Calu3 (cell line): Measurements from ENCODE around the gene RIPOR3. TPM values are rescaled to one million over a fixed set of nuclear protein-coding genes. Genes with fewer than 3 reads are reported as not detected.
"Not testable (repeated sequence)": the region's sequence is repeated elsewhere in the genome, so short reads cannot be mapped to it uniquely, and the experiment has no call there.

Experiments used
- BruUV-seq: library from RNA; stranded (reverse); fragments of 400-500 nt; replicated peaks from 2 replicates; lab custom pipeline; 2021; lab: Mats Ljungman, UMichigan
- CTCF ChIA-PET: fragments of 300-600 bp; sonication (Branson Sonifier 250); formaldehyde crosslinking; loops from one replicate; lab custom pipeline; 2022; ENCODE audit warnings: antibody characterized with exemption; lab: Charles Lee
- DNase-seq: peaks from one replicate; pipeline ENCODE4 v3.0.0; 2022
- H3K27ac Mint-ChIP-seq: one replicate; pipeline ENCODE4 v1.8.0; 2022; ENCODE audit warnings: mixed read lengths; ENCODE audit not compliant: unreplicated experiment
- H3K27me3 Mint-ChIP-seq: one replicate; pipeline ENCODE4 v1.8.0; 2022; ENCODE audit warnings: mixed read lengths; ENCODE audit not compliant: unreplicated experiment
- H3K36me3 Mint-ChIP-seq: one replicate; pipeline ENCODE4 v1.8.0; 2022; ENCODE audit warnings: mild to moderate bottlenecking, moderate library complexity, mixed read lengths; ENCODE audit not compliant: insufficient read depth, unreplicated experiment
- H3K4me1 Mint-ChIP-seq: one replicate; pipeline ENCODE4 v1.8.0; 2022; ENCODE audit warnings: mild to moderate bottlenecking, low read depth, mixed read lengths; ENCODE audit not compliant: unreplicated experiment
- H3K4me3 Mint-ChIP-seq: one replicate; pipeline ENCODE4 v1.8.0; 2022; ENCODE audit warnings: mild to moderate bottlenecking, low read depth, moderate library complexity, mixed read lengths; ENCODE audit not compliant: unreplicated experiment
- H3K9me3 Mint-ChIP-seq: one replicate; pipeline ENCODE4 v1.8.0; 2022; ENCODE audit warnings: low read depth, mixed read lengths; ENCODE audit not compliant: unreplicated experiment
- intact Hi-C: fragments of 100-400 bp; cut with micrococcal nuclease; formaldehyde crosslinking; loops from one replicate; pipeline ENCODE4 v1.10.0; 2022; ENCODE audit not compliant: unreplicated experiment
- total RNA-seq: library from RNA; stranded (reverse); gene quantifications from 2 replicates; pipeline ENCODE4 v1.2.3, GENCODE V29; 2022
- TF ChIP-seq, protein P1 (sequence below): fragments of 200-600 bp; IDR thresholded peaks from one replicate; pipeline ENCODE4 v1.8.0; 2022; ENCODE audit warnings: antibody characterized with exemption; ENCODE audit not compliant: unreplicated experiment

RIPOR3 gene
- total RNA-seq, 1 experiment from 2014 or later: 4.0 TPM

DNA sequence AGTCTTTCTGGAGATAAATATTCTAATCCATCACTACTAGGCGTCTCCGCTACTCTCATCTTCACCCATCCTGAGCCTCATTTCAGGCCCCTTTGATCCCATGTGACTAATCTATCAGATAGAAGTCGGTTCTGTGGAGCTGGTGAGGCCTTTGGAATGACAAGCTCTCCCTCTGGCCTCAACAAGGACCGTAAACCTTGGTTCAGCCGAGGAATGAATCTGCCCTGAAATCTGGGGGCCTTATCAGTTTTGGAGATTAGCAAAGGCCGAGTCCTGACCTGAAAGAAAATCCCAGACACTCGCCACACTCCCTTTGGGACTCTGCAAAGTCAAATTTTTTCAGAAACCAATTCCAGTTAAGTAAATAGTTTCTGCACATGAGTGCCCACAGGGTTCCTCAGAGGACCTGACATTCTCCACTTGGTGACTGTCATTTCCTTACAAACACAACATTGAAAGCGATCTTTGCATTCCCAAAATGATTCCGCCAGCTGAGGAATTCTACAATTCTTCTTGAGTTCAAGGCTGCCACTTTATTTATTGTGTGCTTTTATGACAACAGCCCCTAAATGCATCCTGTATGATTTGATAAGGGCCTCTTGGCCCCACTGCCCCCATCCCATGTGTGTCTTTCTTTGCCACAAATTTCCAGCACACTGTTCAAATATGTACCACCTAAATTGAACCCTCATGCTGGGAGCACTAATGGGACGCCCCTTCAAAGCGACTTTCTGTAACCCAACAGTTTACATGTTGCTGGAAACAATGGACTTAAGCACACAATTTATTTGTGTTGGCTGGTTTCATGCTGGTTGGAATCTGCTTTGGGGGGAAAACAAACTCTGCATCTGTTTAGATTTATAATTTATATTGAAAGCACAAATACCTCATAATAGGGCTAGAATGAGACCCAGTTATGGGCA lies 10.0 kb upstream of the RIPOR3 start:
- intact Hi-C loops: no loop called here
- BruUV-seq: no TSS peak
- DNase-seq: no peak
- Mint-ChIP-seq H3K4me3 (no peak overlapping the region), H3K36me3 (no peaks in the 10 kb centered on the region), H3K9me3 (no peaks in the 10 kb centered on the region), H3K4me1 (no peaks in the 10 kb centered on the region), H3K27me3 (no peaks in the 10 kb centered on the region), H3K27ac (no peak overlapping the region)
- CTCF ChIA-PET: interaction anchor here (0.6 kb wide), 1 partner anchor 723 kb away, joined by 4 read pairs; no protein-coding TSS in a partner anchor
- TF ChIP-seq, protein P1, sequence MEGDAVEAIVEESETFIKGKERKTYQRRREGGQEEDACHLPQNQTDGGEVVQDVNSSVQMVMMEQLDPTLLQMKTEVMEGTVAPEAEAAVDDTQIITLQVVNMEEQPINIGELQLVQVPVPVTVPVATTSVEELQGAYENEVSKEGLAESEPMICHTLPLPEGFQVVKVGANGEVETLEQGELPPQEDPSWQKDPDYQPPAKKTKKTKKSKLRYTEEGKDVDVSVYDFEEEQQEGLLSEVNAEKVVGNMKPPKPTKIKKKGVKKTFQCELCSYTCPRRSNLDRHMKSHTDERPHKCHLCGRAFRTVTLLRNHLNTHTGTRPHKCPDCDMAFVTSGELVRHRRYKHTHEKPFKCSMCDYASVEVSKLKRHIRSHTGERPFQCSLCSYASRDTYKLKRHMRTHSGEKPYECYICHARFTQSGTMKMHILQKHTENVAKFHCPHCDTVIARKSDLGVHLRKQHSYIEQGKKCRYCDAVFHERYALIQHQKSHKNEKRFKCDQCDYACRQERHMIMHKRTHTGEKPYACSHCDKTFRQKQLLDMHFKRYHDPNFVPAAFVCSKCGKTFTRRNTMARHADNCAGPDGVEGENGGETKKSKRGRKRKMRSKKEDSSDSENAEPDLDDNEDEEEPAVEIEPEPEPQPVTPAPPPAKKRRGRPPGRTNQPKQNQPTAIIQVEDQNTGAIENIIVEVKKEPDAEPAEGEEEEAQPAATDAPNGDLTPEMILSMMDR: no peak

DNA sequence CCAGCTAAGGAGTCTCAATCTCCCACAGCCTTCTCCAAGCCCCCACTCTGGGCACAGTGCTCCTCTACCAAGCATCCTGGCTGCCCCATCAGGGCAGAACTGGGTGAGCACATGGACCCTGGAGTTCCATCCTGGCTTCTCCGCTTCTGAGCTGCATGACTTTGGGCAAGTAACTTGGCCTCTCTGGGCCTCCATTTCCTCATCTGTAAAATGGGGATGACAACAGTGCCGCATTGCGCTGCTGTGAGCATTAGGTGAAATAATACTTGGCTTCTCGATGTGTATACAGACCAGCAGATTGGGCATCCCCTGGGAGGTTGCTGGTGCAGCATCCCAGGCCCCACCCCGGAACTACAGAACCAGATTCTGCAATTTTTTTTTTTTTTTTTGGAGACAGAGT lies 8.3 kb upstream of the RIPOR3 start:
- no peaks in the 10 kb centered on the region for H3K9me3 Mint-ChIP-seq
- BruUV-seq: no TSS peak
- CTCF ChIA-PET: interaction anchor here (0.6 kb wide), 1 partner anchor 36 kb away, joined by 4 read pairs; no protein-coding TSS in a partner anchor
- no peaks in the 10 kb centered on the region for H3K27me3 Mint-ChIP-seq
- H3K4me1 Mint-ChIP-seq: no peaks in the 10 kb centered on the region
- DNase-seq: no peak
- H3K36me3 Mint-ChIP-seq: no peaks in the 10 kb centered on the region
- H3K27ac Mint-ChIP-seq: no peak overlapping the region
- H3K4me3 Mint-ChIP-seq: no peak overlapping the region
- TF ChIP-seq, protein P1: no peak
- intact Hi-C loops: no loop called here

DNA sequence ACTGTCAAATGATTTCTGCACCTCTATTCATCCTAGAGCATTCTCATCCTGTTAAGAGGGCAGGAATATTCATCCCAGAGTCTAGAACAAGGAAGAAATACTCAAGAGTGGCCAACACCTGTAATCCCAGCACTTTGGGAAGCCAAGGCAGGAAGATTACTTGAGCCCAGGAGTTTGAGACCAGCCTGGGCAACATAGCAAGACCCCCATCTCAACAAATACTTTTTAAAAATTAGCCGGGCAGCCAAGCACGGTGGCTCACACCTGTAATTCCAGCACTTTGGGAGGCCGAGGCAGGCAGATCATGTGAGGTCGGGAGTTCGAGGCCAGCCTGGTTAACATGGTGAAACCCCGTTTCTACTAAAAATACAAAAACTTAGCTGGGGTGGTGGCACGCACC lies 6.9 kb upstream of the RIPOR3 start:
- H3K4me1 Mint-ChIP-seq, DNase-seq, BruUV-seq, H3K27me3 Mint-ChIP-seq, H3K9me3 Mint-ChIP-seq, intact Hi-C loops, H3K27ac Mint-ChIP-seq, H3K36me3 Mint-ChIP-seq, H3K4me3 Mint-ChIP-seq, CTCF ChIA-PET: not testable (repeated sequence)

GRCh38 chr20:50695135-50695872 lies 4.0 kb upstream of the RIPOR3 start:
- TF ChIP-seq, protein P1: no peak

More at GRCh38 chr20:50695135-50695872, 4.0 kb upstream of the RIPOR3 start:
- Mint-ChIP-seq H3K9me3 (no peaks in the 10 kb centered on the region), H3K27ac (no peak overlapping the region), H3K27me3 (no peaks in the 10 kb centered on the region), H3K4me3 (no peak overlapping the region), H3K4me1 (peaks cover 9% of the 10 kb centered on the region), H3K36me3 (peaks cover under 1% of the 10 kb centered on the region)
- no peak for DNase-seq
- intact Hi-C loops: no loop called here
- CTCF ChIA-PET: interaction anchor here (0.6 to 2.4 kb wide), 5 partner anchors 12 to 1132 kb away, joined by 3 to 10 read pairs (median 3); no protein-coding TSS in a partner anchor
- BruUV-seq: no TSS peak
